ENCODE measurements around the gene NHLRC4.
"Not testable (repeated sequence)": the region's sequence is repeated elsewhere in the genome, so short reads cannot be mapped to it uniquely, and the experiment has no call there.

NHLRC4 gene

DNA sequence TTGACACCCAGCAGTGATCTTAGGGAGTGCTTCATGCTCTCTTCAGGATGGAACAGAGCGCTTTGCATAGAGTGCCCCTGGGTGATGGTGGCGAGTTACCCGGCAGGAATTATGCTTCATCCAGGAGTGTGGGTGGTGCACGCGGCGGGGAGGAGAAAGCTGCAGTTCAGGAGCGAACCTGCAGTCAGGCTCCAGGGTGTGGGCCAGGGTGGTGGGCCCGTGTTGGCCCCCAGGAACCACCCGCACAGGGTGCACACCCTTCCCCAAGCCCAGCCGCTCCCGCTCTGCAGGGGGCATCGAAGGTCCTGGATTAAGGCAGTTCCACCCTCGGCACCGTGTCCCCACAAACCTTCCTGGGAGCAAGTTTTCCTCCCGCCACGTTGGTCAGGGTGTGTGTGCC, 27.0 kb downstream of the NHLRC4 start:
- no peak for DNase-seq (ENCODE audit: low read depth, low spot score)
- CTCF ChIA-PET, result interaction anchor here (1.1 kb wide), 1 partner anchor 74 kb away, joined by 3 read pairs; no protein-coding TSS in a partner anchor
- H3K4me3 ChIP-seq (ENCODE audit: low read depth, low read length), result no peak overlapping the region
- POLR2A ChIA-PET, result no interaction called here
- TF ChIP-seq, protein P1, sequence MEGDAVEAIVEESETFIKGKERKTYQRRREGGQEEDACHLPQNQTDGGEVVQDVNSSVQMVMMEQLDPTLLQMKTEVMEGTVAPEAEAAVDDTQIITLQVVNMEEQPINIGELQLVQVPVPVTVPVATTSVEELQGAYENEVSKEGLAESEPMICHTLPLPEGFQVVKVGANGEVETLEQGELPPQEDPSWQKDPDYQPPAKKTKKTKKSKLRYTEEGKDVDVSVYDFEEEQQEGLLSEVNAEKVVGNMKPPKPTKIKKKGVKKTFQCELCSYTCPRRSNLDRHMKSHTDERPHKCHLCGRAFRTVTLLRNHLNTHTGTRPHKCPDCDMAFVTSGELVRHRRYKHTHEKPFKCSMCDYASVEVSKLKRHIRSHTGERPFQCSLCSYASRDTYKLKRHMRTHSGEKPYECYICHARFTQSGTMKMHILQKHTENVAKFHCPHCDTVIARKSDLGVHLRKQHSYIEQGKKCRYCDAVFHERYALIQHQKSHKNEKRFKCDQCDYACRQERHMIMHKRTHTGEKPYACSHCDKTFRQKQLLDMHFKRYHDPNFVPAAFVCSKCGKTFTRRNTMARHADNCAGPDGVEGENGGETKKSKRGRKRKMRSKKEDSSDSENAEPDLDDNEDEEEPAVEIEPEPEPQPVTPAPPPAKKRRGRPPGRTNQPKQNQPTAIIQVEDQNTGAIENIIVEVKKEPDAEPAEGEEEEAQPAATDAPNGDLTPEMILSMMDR (IDR thresholded peaks at IDR 0.05; ENCODE audit: insufficient read depth, low read length, missing control alignments), result no peak

DNA sequence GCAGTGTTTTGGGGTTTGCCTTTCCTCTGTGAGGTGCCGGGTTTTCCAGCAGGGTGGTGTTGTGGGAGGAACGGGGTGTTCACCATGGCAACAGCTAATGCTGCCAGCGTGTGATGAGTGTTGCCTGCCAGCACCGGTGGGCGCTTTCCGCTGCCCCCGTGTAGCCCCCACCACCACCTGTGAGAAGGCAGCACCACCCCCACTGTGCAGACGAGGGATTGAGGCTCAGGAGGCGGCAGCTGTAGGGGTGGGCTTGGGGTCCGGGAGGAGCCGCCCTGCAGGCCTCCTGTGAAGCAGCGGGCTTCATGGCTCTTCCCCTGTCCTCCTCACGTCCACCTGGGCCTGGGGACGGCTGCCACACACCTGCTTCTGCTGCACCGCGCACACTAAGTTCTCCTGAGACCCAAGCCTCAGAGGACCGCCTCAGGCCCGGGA, 28.3 kb downstream of the NHLRC4 start:
- ChIA-PET POLR2A (interaction anchor here (0.6 kb wide), 1 partner anchor 26 kb away, joined by 3 read pairs; no protein-coding TSS in a partner anchor), CTCF (no interaction called here)
- DNase-seq (ENCODE audit: low read depth, low spot score), result no peak
- TF ChIP-seq, protein P1 (IDR thresholded peaks at IDR 0.05; ENCODE audit: insufficient read depth, low read length, missing control alignments), result no peak
- H3K4me3 ChIP-seq (ENCODE audit: low read depth, low read length), result no peak overlapping the region

DNA sequence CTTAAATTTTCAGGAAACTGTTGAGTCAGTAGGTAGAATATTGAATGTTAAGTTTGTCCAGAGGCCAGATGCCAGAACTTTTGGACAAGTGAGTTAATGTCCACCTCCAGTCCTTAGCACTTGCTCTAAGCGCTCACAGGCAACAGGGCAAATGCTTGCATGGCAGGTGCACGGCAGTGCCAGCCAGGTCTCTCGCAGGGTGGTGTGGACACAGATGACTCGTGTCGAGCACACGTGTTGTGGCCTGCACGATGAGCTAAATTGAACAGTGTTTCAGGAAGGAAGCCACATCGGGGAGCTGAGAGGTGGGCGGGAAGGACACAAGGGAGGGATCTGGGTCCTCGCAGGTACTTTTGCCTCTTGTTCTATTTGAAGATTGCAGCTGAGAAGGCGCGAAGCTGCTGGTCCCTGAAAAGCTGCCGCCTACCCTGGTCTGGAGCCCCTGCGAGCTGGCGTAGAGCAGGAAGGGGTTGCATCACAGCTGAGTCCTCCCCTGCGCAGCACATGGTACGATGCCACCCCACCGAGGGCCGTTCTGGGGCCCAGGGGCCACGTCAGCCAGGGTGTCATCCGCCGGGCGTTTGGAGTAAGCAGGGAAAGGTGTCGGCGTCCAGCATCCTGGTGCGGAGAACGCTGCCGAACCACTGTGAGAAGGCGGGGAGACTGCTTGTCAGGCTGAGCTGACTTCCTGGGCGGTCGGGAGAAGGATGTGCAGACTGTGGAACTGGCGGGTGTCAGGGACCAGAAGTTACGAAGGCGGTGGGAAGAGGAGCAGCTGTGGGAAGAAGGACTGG, 29.3 kb downstream of the NHLRC4 start:
- DNase-seq (ENCODE audit: low read depth, low spot score), result no peak
- no peak overlapping the region for H3K4me3 ChIP-seq (ENCODE audit: low read depth, low read length)
- TF ChIP-seq, protein P1 (IDR thresholded peaks at IDR 0.05; ENCODE audit: insufficient read depth, low read length, missing control alignments), result no peak
- CTCF ChIA-PET, result interaction anchor here (1.0 kb wide), 1 partner anchor 17 kb away, joined by 4 read pairs; no protein-coding TSS in a partner anchor
- POLR2A ChIA-PET, result no interaction called here

DNA sequence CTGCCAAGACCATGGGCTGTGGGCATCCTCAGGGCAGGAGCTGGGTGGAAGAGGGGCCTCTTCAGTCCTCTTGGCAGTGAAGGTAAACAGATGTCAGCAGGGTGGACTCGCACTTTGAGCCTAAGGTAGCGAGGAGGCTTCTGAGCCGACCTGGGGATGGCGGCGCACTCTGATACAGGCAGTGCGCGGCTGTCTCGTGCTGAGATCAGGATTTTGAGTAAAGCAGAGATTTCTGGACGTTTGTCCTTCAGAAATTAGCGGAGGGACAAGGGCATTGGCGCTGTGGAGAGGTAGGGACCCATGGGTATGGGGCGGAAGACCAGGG, 29.9 kb downstream of the NHLRC4 start:
- no peak overlapping the region for H3K4me3 ChIP-seq (ENCODE audit: low read depth, low read length)
- TF ChIP-seq, protein P1 (IDR thresholded peaks at IDR 0.05; ENCODE audit: insufficient read depth, low read length, missing control alignments), result no peak
- no peak for DNase-seq (ENCODE audit: low read depth, low spot score)
- POLR2A ChIA-PET, result no interaction called here
- CTCF ChIA-PET, result interaction anchor here (1.0 kb wide), 1 partner anchor 17 kb away, joined by 4 read pairs; no protein-coding TSS in a partner anchor

DNA sequence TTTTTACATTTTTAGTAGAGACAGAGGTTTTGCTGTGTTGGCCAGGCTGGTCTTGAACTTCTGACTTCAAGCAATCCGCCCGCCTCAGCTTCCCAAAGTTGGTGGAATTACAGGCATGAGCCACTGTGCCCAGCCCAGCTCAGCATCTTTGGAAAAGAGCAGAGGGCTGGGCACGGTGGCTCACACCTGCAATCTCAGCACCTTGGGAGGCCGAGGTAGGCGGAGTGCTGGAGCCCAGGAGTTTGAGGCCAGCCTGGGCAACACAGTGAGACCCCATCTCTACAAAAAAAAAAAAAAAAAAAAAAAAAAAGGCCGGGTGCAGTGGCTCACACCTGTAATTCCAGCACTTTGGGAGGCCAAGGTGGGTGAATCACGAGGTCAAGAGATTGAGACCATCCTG, 30.9 kb downstream of the NHLRC4 start:
- DNase-seq (ENCODE audit: low read depth, low spot score); H3K4me3 ChIP-seq (ENCODE audit: low read depth, low read length); CTCF ChIA-PET; POLR2A ChIA-PET: not testable (repeated sequence)

DNA sequence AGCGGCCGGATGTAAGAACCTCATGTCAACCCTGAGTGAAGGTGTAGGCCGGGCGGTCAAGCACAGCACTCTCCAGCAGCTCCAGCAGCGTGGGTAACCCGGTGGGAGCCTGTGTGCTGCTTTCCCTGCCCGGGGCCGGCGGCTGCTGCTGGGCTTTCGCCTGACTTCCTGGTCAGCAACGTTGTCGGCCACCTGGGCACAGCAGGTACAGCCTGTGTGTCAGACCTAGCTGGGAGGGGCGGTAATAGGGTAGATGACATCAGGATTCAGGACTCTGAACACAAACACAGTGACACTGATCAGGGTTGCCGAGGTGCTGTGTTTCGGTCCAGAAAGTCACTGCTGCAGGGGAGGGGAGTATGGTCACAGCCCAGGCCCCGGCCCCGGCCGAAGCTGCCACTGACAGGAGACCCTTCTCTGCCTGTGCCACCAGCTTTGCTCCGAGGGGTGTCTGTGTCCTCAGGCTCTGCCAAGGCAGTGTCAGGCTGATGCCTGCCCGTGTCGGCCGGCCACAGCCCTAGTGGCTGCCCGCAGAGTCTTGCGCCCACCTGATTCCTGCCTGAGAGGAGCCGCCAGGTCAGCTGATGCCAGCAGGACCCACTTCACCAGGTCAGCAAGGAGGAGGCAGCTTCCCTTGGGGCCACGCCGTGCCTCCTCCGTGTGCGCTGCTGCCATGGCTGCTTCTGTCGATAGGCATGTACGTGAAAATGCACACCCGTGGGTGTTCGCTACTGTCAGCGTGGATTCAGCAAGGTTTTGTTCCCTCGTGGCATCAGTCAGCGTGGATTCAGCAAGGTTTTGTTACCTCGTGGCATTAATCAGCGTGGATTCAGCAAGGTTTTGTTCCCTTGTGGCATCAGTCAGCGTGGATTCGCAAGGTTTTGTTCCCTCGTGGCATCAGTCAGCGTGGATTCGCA, 32.3 kb downstream of the NHLRC4 start:
- TF ChIP-seq, protein P1 (IDR thresholded peaks at IDR 0.05; ENCODE audit: insufficient read depth, low read length, missing control alignments), result no peak
- H3K4me3 ChIP-seq (ENCODE audit: low read depth, low read length), result no peak overlapping the region
- DNase-seq (ENCODE audit: low read depth, low spot score), result no peak
- ChIA-PET POLR2A (interaction anchor here (1.3 kb wide), 1 partner anchor 28 kb away, joined by 3 read pairs; no protein-coding TSS in a partner anchor), CTCF (no interaction called here)
